Cardiac muscle cell (in vitro differentiated cells and primary cell): ENCODE data around the gene KLC1. TPM values are rescaled to one million over a fixed set of nuclear protein-coding genes. Genes with fewer than 3 reads are reported as not detected.

ENCODE experiments used
- DNase-seq, 2 donors: peaks; one replicate each; pipeline versions ENCODE4 v3.0.0 to v3.0.0-alpha.2; 2010 to 2017; ENCODE audit warnings: low read depth in 1 of 2, low spot score in 1 of 2
- H3K27ac ChIP-seq: fragments of 200-600 bp; sonication (generic); 2 replicates; pipeline ENCODE4 v1.5.1; 2016
- H3K27me3 ChIP-seq: fragments of 200-600 bp; sonication (generic); 2 replicates; pipeline ENCODE4 v1.6.0; 2016; ENCODE audit warnings: control low read depth
- H3K36me3 ChIP-seq: fragments of 200-600 bp; sonication (generic); 2 replicates; pipeline ENCODE4 v1.5.1; 2016; ENCODE audit warnings: control low read depth
- H3K4me1 ChIP-seq: fragments of 200-600 bp; sonication (generic); 2 replicates; pipeline ENCODE4 v1.8.1; 2017; ENCODE audit warnings: low read depth, mild to moderate bottlenecking, mixed run types
- H3K4me3 ChIP-seq: fragments of 200-600 bp; sonication (generic); 2 replicates; pipeline ENCODE4 v1.5.1; 2016; ENCODE audit warnings: mild to moderate bottlenecking
- H3K9me3 ChIP-seq: fragments of 200-600 bp; sonication (generic); 2 replicates; pipeline ENCODE4 v1.5.1; 2017; ENCODE audit warnings: low read depth, mild to moderate bottlenecking, control low read depth
- polyA plus RNA-seq: library from polyadenylated mRNA; unstranded; fragments of >200 nt; fragmentation: Nextera tagmentation; extraction: Ambion mirVana; gene quantifications from 2 replicates; pipeline ENCODE4 v1.2.1, GENCODE V29; 2016
- total RNA-seq: library from RNA; depleted of rRNA; stranded (reverse); fragments of >200 nt; gene quantifications from 2 replicates; pipeline ENCODE4 v1.2.3, GENCODE V29; 2016
- TF ChIP-seq, protein P1 (sequence below): IDR thresholded peaks from 2 replicates; pipeline ENCODE4 v1.5.1; 2012; ENCODE audit warnings: low read depth, mild to moderate bottlenecking, low read length

Gene KLC1
- total and polyA plus RNA-seq, 2 experiments from 2014 or later: 167 to 365 TPM

DNA sequence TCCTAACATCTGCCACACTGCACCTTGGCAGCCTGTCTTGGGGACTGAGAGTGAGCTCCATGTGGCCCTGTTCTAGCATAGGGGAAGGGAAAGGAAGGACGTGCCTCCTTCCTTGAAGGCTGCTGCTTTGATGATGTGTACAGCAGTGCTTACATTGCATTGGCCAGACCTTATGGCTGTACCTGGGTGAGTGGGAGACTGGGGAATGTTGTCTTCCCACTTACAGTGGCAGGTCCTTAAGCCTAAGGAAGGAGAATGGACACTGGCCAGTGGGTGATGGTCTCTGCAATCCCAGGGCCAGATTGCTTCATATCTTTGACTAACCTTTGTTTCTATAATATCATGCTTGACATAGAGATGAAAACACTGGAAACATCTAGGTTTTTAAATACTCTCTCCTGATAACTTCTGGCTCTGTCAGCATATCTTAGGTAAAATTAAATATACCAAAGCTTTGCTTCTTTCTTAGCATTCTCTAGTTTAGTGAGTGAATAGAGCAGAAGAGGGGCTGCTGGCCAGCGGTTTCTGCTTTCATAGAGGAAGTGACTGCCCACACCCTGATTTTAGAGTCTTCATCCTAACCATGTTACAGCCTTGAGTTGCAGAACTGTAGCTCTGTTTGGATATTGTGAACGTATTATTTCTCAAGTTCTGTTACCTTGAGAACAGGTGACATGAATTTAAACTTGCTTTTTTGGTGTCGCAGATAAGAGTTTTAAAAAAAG lies 27.2 kb downstream of the KLC1 start:
- Histone ChIP-seq H3K36me3 (peaks cover 51% of the 10 kb centered on the region), H3K4me1 (peaks cover 4% of the 10 kb centered on the region), H3K27me3 (no peaks in the 10 kb centered on the region), H3K4me3 (no peak overlapping the region), H3K27ac (no peak overlapping the region), H3K9me3 (no peaks in the 10 kb centered on the region)
- peak in 1 of 2 donors; percentile 20 for DNase-seq
- TF ChIP-seq, protein P1, sequence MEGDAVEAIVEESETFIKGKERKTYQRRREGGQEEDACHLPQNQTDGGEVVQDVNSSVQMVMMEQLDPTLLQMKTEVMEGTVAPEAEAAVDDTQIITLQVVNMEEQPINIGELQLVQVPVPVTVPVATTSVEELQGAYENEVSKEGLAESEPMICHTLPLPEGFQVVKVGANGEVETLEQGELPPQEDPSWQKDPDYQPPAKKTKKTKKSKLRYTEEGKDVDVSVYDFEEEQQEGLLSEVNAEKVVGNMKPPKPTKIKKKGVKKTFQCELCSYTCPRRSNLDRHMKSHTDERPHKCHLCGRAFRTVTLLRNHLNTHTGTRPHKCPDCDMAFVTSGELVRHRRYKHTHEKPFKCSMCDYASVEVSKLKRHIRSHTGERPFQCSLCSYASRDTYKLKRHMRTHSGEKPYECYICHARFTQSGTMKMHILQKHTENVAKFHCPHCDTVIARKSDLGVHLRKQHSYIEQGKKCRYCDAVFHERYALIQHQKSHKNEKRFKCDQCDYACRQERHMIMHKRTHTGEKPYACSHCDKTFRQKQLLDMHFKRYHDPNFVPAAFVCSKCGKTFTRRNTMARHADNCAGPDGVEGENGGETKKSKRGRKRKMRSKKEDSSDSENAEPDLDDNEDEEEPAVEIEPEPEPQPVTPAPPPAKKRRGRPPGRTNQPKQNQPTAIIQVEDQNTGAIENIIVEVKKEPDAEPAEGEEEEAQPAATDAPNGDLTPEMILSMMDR: no peak

- H3K27me3 ChIP-seq: no peaks in the 10 kb centered on the region
- H3K36me3 ChIP-seq: peaks cover 55% of the 10 kb centered on the region
- no peaks in the 10 kb centered on the region for H3K9me3 ChIP-seq
- DNase-seq: no peak
- no peak overlapping the region for H3K4me3 ChIP-seq
- H3K27ac ChIP-seq: no peak overlapping the region
- H3K4me1 ChIP-seq: peaks cover under 1% of the 10 kb centered on the region
- TF ChIP-seq, protein P1: no peak
These were observed 27.7 kb downstream of the KLC1 start for GRCh38 chr14:103656756-103657133.

- H3K27me3 ChIP-seq: no peaks in the 10 kb centered on the region
- peaks cover 59% of the 10 kb centered on the region for H3K36me3 ChIP-seq
- H3K27ac ChIP-seq: no peak overlapping the region
- no peak overlapping the region for H3K4me3 ChIP-seq
- TF ChIP-seq, protein P1: no peak
- H3K4me1 ChIP-seq: no peaks in the 10 kb centered on the region
- H3K9me3 ChIP-seq: no peaks in the 10 kb centered on the region
- peak in 1 of 2 donors; percentile 78 for DNase-seq
These were observed 28.5 kb downstream of the KLC1 start for GRCh38 chr14:103657471-103657870.

DNA sequence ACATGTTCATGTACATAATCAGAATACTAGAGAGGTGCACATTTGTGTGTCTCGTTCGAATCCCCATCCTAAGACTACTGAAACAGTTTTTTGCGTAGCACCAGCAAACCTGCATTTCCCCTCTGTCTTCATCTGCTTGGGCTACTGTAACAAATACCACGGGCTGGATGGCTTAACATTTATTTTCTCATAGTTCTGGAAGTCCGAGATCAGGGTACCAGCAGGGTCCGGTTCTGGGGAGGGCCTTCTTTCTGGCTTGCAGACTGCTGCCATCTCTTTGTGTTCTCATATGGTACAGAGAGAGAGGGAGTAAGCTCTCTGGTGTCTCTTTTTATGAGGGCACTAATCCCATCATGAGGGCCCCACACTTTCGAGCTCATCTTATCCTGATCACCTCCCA lies 30.6 kb downstream of the KLC1 start:
- Histone ChIP-seq H3K27me3 (no peaks in the 10 kb centered on the region), H3K4me1 (no peaks in the 10 kb centered on the region), H3K9me3 (no peaks in the 10 kb centered on the region), H3K4me3 (no peak overlapping the region), H3K27ac (no peak overlapping the region), H3K36me3 (peaks cover 54% of the 10 kb centered on the region)
- no peak for DNase-seq
- TF ChIP-seq, protein P1: no peak

DNA sequence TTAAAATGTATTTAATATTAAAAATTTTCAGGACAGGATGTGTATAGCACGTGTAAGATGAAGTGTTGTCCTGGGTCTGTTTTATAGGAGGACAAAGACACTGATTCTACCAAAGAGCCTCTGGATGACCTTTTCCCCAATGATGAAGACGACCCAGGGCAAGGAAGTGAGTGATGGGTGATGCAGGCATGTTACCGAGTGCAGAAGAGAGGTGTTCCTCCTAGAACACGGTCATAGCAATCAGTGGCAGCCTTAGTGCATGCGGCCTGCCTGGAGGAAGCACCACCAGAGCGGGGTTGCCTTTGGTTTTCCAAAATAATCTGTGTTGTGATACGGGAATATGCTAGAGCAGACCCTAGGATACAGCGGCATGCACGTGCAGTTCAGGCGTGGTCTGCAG lies 33.0 kb downstream of the KLC1 start:
- Histone ChIP-seq H3K36me3 (peaks cover 32% of the 10 kb centered on the region), H3K27ac (no peak overlapping the region), H3K9me3 (no peaks in the 10 kb centered on the region), H3K27me3 (no peaks in the 10 kb centered on the region), H3K4me1 (no peaks in the 10 kb centered on the region), H3K4me3 (no peak overlapping the region)
- no peak for DNase-seq
- TF ChIP-seq, protein P1: no peak
